ENCODE data around the gene MLKL. TPM values are rescaled to one million over a fixed set of nuclear protein-coding genes. Genes with fewer than 3 reads are reported as not detected.

MLKL gene
- total and polyA plus RNA-seq, 2 donors (not counting 3 experiments of a cell fraction or from before 2014, with no cell fraction given): 8.1 to 26.5 TPM

- Histone ChIP-seq H2AFZ (ENCODE audit: low read depth, low read length) (no peak overlapping the region), H3K4me2 (ENCODE audit: insufficient read depth, low read length) (no peak overlapping the region), H4K20me1 (replicated peaks; ENCODE audit: control insufficient read depth, extremely low read depth, insufficient read depth, low read length) (no peaks in the 10 kb centered on the region), H3K4me1 (ENCODE audit: control insufficient read depth, extremely low read depth, insufficient read depth, low read length) (no peaks in the 10 kb centered on the region), H3K9me1 (replicated peaks; ENCODE audit: control insufficient read depth, extremely low read depth, insufficient read depth, low read length) (no peaks in the 10 kb centered on the region), H3K9me3 (replicated peaks; ENCODE audit: control insufficient read depth, insufficient read depth, low read length) (no peaks in the 10 kb centered on the region), H3K4me3 (replicated peaks in 1 of 3; ENCODE audit: insufficient read depth in 1 of 3, low read depth in 1 of 3, low read length in 3 of 3) (no peak overlapping the region), H3K27ac (ENCODE audit: insufficient read depth, low read depth, low read length) (no peak overlapping the region), H3K9ac (replicated peaks; ENCODE audit: extremely low read depth, insufficient read depth, low read length) (no peak overlapping the region), H3K36me3 (ENCODE audit: control insufficient read depth in 2 of 2, extremely low read depth in 1 of 2, insufficient read depth in 2 of 2, low read length in 2 of 2) (no peaks in the 10 kb centered on the region), H3K27me3 (ENCODE audit: control insufficient read depth in 2 of 2, insufficient read depth in 2 of 2, low read length in 2 of 2) (no peaks in the 10 kb centered on the region), H3K79me2 (ENCODE audit: control insufficient read depth, insufficient read depth, low read length) (no peaks in the 10 kb centered on the region)
- CTCF ChIA-PET: interaction anchor here (0.7 to 1.5 kb wide), 2 partner anchors 11 to 46 kb away, joined by 3 to 4 read pairs; partner anchors contain the start of gene FA2H
- dilution Hi-C loops (cut with MboI; ENCODE audit: extremely low pct_ligation_motif_present, low sequenced_read_pairs): no loop called here
- POLR2A ChIA-PET: no interaction called here
- intact Hi-C loops (cut with micrococcal nuclease): no loop called here
- FAIRE-seq: no peak
- TF ChIP-seq MAX (IDR thresholded peaks at IDR 0.05; ENCODE audit: insufficient read depth, insufficient read length): no peak
- TF ChIP-seq EZH2 (IDR thresholded peaks at IDR 0.05; ENCODE audit: borderline replicate concordance, low read depth, low read length, severe bottlenecking): no peak
- TF ChIP-seq MYC (IDR thresholded peaks at IDR 0.05; ENCODE audit: low read depth, low read length): no peak
- TF ChIP-seq GATA2 (IDR thresholded peaks at IDR 0.05; ENCODE audit: insufficient read depth, insufficient read length, low read depth, low read length): no peak
- TF ChIP-seq FOS (IDR thresholded peaks at IDR 0.05; ENCODE audit: borderline replicate concordance, insufficient read depth, low read length): no peak
- no peak for TF ChIP-seq POLR2A (IDR thresholded peaks at IDR 0.05; ENCODE audit: low read depth, low read length)
- TF ChIP-seq CTCF (IDR thresholded peaks at IDR 0.05; ENCODE audit: extremely low read depth in 1 of 2, insufficient read depth in 1 of 2, low read depth in 1 of 2, low read length in 2 of 2): no peak
- no peak for TF ChIP-seq JUN (IDR thresholded peaks at IDR 0.05; ENCODE audit: borderline replicate concordance, insufficient read depth, insufficient read length, low read depth)
- no peak for TF ChIP-seq POLR2AphosphoS5 (IDR thresholded peaks at IDR 0.05; ENCODE audit: insufficient read depth, low read depth, low read length)
- no peak for DNase-seq (ENCODE audit: low read depth, low spot score)
- BruUV-seq (replicated peaks): no TSS peak
Observed at GRCh38 chr16:74727903-74728302, 27.2 kb upstream of the MLKL start.
